Prostate gland (tissue), 2 donors: ENCODE measurements around the gene CAPN5. TPM values are rescaled to one million over a fixed set of nuclear protein-coding genes. Genes with fewer than 3 reads are reported as not detected.

Experiments
- DNase-seq: peaks from one replicate; pipeline ENCODE4 v3.0.0-alpha.2; 2019; ENCODE audit warnings: low spot score
- H3K27ac ChIP-seq, 2 donors: fragments of 200-600 bp; sonication (generic); 2 replicates each; pipeline ENCODE4 v1.5.1; 2017 to 2019
- H3K27me3 ChIP-seq: fragments of 200-600 bp; sonication (generic); replicated peaks from 2 replicates; pipeline ENCODE4 v1.5.1; 2019; ENCODE audit not compliant: insufficient read depth
- H3K36me3 ChIP-seq, 2 donors: fragments of 200-600 bp; sonication (generic); 1 replicate in 1 of 2; 2 replicates in 1 of 2; pipeline versions ENCODE4 v1.5.1 to v1.8.1; 2017 to 2019
- H3K4me1 ChIP-seq: fragments of 200-600 bp; sonication (generic); replicated peaks from 2 replicates; pipeline ENCODE4 v1.5.1; 2019
- H3K4me3 ChIP-seq, 2 donors: fragments of 200-600 bp; sonication (generic); 2 replicates each; pipeline ENCODE4 v1.5.1; 2017 to 2019
- H3K9me3 ChIP-seq: fragments of 200-600 bp; sonication (generic); 2 replicates; pipeline ENCODE4 v1.5.1; 2017
- CTCF ChIP-seq, 4 experiments: fragments of 200-600 bp in 2 of 4; fragments of 450-650 bp in 2 of 4; sonication (generic) in 2 of 4; IDR thresholded peaks; 1 replicate in 3 of 4; 2 replicates in 1 of 4; pipeline ENCODE4 v1.5.1; 2016 to 2019; ENCODE audit warnings: antibody characterized with exemption in 4 of 4, mild to moderate bottlenecking in 2 of 4, moderate library complexity in 2 of 4
- POLR2A ChIP-seq: fragments of 450-650 bp; IDR thresholded peaks from one replicate; pipeline ENCODE4 v1.6.1; 2016; ENCODE audit warnings: antibody characterized with exemption, mild to moderate bottlenecking
- POLR2AphosphoS5 ChIP-seq: sonication (generic); formaldehyde crosslinking; IDR thresholded peaks from one replicate; pipeline ENCODE4 v1.6.1; 2017; ENCODE audit warnings: antibody characterized with exemption
- WGBS: methylation state at CpG from one replicate; pipeline ENCODE4 v1.1.5; 2018; 5-methylcytosine and 5-hydroxymethylcytosine counted together
- intact Hi-C: fragments of 100-400 bp; cut with DNase I; formaldehyde crosslinking; loops from one replicate; pipeline ENCODE4 v1.14.2; 2022
- total RNA-seq, 2 donors: library from RNA; depleted of rRNA; stranded (reverse); fragments of >200 nt; gene quantifications; one replicate each; pipeline ENCODE4 v1.1.0, GENCODE V29; 2016

The CAPN5 gene
- total RNA-seq, 2 donors from 2014 or later, result 28.6 to 83.5 TPM

GRCh38 chr11:77073328-77074001, 6.7 kb downstream of the CAPN5 start:
- WGBS, result 37% methylated on average over 9 of the region's 11 CpGs

GRCh38 chr11:77074205-77074604, 7.4 kb downstream of the CAPN5 start:
- no peaks in the 10 kb centered on the region for H3K36me3 ChIP-seq
- intact Hi-C loops, result no loop called here
- peak overlapping the region; percentile 73 to 74 for H3K27ac ChIP-seq
- peaks cover 25% of the 10 kb centered on the region for H3K4me1 ChIP-seq
- no peak for DNase-seq
- no peaks in the 10 kb centered on the region for H3K27me3 ChIP-seq
- no peak overlapping the region for H3K4me3 ChIP-seq
- 60% methylated on average over 5 of the region's 5 CpGs for WGBS
- TF ChIP-seq POLR2AphosphoS5, result no peak
- TF ChIP-seq POLR2A, result no peak
- TF ChIP-seq CTCF (IDR thresholded peaks at IDR 0.05), result no peak
- H3K9me3 ChIP-seq, result no peaks in the 10 kb centered on the region

More at GRCh38 chr11:77073328-77074001, 6.7 kb downstream of the CAPN5 start:
- Histone ChIP-seq H3K36me3 (no peaks in the 10 kb centered on the region), H3K27ac (peak overlapping the region; percentile 73 to 74), H3K9me3 (no peaks in the 10 kb centered on the region), H3K4me3 (no peak overlapping the region), H3K4me1 (peaks cover 25% of the 10 kb centered on the region), H3K27me3 (no peaks in the 10 kb centered on the region)
- intact Hi-C loops, result no loop called here
- no peak for TF ChIP-seq POLR2A
- peak; percentile 58 for TF ChIP-seq POLR2AphosphoS5
- peak in 2 of 4 experiments; percentile 42 to 44 for TF ChIP-seq CTCF (IDR thresholded peaks at IDR 0.05)
- peak; percentile 38 for DNase-seq

- peaks cover 25% of the 10 kb centered on the region for H3K4me1 ChIP-seq
- DNase-seq, result no peak
- H3K9me3 ChIP-seq, result no peaks in the 10 kb centered on the region
- no peaks in the 10 kb centered on the region for H3K27me3 ChIP-seq
- H3K4me3 ChIP-seq, result no peak overlapping the region
- intact Hi-C loops, result no loop called here
- no peaks in the 10 kb centered on the region for H3K36me3 ChIP-seq
- TF ChIP-seq POLR2A (no peak), POLR2AphosphoS5 (no peak), CTCF (IDR thresholded peaks at IDR 0.05) (no peak)
- H3K27ac ChIP-seq, result peak overlapping the region; percentile 73 to 74
- WGBS, result 82% methylated on average over 15 of the region's 15 CpGs
Measured at GRCh38 chr11:77074626-77075221, 8.0 kb downstream of the CAPN5 start.

- no peaks in the 10 kb centered on the region for H3K27me3 ChIP-seq
- DNase-seq, result no peak
- 91% methylated on average over 5 of the region's 5 CpGs for WGBS
- intact Hi-C loops, result no loop called here
- H3K9me3 ChIP-seq, result no peaks in the 10 kb centered on the region
- H3K36me3 ChIP-seq, result no peaks in the 10 kb centered on the region
- peak overlapping the region in 1 of 2 donors; percentile 74 for H3K27ac ChIP-seq
- H3K4me3 ChIP-seq, result no peak overlapping the region
- TF ChIP-seq CTCF (IDR thresholded peaks at IDR 0.05) (no peak), POLR2A (no peak), POLR2AphosphoS5 (no peak)
- H3K4me1 ChIP-seq, result peaks cover 25% of the 10 kb centered on the region
Measured at GRCh38 chr11:77075425-77075905, 8.7 kb downstream of the CAPN5 start.

GRCh38 chr11:77079666-77080065, 12.9 kb downstream of the CAPN5 start:
- no peak for DNase-seq
- Histone ChIP-seq H3K9me3 (no peaks in the 10 kb centered on the region), H3K27ac (no peak overlapping the region), H3K36me3 (no peaks in the 10 kb centered on the region), H3K27me3 (no peaks in the 10 kb centered on the region), H3K4me1 (peaks cover 1% of the 10 kb centered on the region), H3K4me3 (no peak overlapping the region)
- TF ChIP-seq POLR2A (no peak), POLR2AphosphoS5 (no peak), CTCF (IDR thresholded peaks at IDR 0.05) (no peak)
- 91% methylated on average over 2 of the region's 2 CpGs for WGBS
- intact Hi-C loops, result no loop called here
